Measurements from ENCODE around the gene ZFPL1. TPM values are rescaled to one million over a fixed set of nuclear protein-coding genes. Genes with fewer than 3 reads are reported as not detected.

ZFPL1 gene
- polyA plus RNA-seq, 10 donors: 16.9 to 27.3 (median 20.1) TPM

- no peak for DNase-seq
Observed at GRCh38 chr11:65059523-65059922, 24.5 kb upstream of the ZFPL1 start.

GRCh38 chr11:65059959-65060824 lies 23.8 kb upstream of the ZFPL1 start:
- DNase-seq: no peak

- no peak for DNase-seq
Observed at GRCh38 chr11:65060913-65061408, 23.1 kb upstream of the ZFPL1 start.

GRCh38 chr11:65063532-65063931 lies 20.5 kb upstream of the ZFPL1 start:
- no peak for DNase-seq

- DNase-seq: no peak
Observed at GRCh38 chr11:65064847-65065240, 19.2 kb upstream of the ZFPL1 start.

DNA sequence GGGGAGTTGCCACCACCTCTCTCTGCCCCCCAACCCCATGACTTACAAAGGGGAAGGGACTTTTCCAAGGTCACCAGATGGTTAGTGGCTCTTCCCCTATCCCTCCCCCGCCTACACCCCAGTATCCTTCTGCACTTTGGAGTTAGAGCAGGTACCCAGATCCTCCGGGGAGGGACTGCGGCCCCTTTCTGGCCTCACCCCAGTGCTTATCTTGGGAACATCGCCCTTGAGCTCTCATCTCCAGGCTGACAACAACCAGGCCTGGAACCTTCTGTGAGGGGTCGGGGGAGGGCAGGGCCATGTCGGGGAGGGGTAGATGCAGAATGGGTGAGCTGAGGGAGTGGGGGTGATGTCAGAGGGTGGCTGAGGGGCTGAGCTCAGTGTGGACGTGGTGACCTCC lies 18.2 kb upstream of the ZFPL1 start:
- no peak for DNase-seq

GRCh38 chr11:65066315-65066714 lies 17.7 kb upstream of the ZFPL1 start:
- no peak for DNase-seq

GRCh38 chr11:65066805-65067291 lies 17.2 kb upstream of the ZFPL1 start:
- DNase-seq: no peak

- no peak for DNase-seq
Observed at GRCh38 chr11:65067446-65067845, 16.6 kb upstream of the ZFPL1 start.

DNA sequence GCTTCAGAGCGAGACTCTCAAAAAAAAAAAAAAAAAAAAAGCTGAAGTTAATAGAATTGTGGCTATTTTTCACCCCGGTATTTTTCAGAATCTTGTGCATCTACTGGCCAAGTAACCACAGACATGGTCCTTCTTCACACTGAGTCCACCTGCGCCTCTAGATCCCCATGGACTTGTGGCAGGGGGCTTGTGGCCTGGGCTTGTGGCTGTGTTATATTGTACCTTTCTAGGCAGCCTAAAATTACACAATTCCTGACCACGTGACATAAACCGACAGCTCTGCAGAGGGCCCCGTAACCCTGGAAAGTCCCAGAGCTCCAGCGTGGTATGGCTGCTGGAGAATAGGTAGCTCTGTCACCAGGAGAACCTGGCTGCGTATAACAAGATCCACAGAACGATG lies 14.8 kb upstream of the ZFPL1 start:
- no peak for DNase-seq

DNA sequence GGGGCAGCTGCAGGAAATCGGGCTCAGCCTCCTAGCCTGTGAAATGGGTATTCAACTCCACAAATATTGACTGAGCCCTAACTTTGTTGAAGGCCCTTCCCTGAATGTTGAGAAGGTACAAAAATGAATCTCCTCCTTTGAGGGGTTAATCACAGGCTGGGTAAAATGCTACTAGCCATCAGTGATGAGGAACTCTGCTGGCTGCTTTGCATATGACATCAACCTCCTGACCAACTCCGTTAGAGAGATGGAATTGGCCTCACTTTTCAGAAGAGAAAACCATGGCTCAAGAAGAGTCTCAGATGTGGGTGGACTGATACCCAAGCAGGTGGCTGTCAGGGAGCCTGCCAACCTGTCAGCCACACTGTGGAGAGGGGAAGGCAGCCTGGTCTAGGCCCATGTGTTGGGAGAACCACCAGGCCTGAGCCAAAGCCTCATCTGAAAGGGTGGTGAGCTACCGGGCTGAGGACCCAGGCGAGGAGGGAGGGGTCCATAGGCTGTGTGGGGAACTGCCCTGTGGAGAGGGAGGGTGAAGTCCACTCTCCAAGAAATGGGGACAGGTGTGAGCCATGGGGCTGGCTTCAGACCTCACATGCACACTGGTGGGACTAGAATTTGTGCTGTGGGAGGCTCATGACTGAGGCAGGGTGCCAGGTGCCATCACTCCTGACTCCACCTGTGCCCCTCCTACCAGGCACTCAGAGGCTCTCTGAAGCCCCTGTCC lies 12.0 kb upstream of the ZFPL1 start:
- no peak for DNase-seq

- DNase-seq: no peak
Observed at GRCh38 chr11:65072631-65072966, 11.4 kb upstream of the ZFPL1 start.

DNA sequence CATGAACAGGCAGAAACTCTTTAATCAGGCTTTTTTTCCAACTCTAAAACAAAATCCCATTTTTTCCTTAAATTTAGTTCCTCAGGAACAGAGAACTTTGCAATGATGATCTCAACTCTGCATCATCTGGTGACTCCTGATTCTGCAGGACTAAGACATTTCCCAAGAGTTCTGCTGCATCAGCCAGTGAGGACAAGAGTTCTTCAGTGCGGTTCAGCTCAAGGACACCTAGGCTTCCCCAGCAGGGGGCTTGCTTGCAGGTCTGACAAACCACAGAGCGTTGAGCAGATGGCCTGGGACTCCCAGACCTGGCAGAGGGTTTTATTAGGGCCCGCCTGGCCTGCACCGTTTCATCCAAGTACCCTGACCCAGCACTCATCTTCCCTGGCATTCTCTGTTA lies 6.6 kb upstream of the ZFPL1 start:
- no peak for DNase-seq

GRCh38 chr11:65078151-65078550 lies 5.9 kb upstream of the ZFPL1 start:
- no peak for DNase-seq

- DNase-seq: no peak
Observed at GRCh38 chr11:65078786-65079342, 5.2 kb upstream of the ZFPL1 start.

DNA sequence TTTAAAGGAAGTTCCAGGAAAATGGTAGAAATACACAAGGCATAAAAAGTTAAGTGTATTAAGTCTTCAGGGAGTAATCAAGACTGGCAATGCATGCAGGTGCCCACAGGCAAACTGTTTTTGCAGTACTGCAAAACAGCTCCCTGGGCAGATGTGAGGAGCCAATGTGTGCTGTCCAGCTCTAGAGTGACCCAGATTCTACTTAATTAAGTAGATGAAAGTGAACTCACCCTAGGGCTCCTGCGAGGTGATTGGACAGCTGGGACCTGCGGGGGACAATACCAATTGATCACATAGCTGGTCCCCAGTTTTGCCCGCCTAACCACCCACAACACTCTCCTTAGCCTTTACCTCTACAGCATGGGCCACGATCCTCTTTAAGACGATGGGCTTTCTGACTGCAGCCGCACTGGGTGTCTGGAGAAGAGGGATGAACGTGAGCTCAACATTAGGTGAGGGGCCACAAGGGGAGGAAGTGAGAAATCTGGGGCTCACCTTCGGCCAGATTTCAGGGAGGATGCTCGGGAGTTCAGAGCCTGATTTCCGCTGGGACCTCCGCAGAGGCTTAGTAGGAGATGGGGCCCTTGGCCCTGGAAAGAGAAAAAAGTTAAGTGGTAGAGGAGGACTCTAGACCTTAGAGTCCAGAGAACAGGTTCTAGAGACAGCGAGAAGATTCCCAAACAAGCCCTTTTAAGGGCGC lies 738 bp upstream of the ZFPL1 start:
- DNase-seq: no peak

DNA sequence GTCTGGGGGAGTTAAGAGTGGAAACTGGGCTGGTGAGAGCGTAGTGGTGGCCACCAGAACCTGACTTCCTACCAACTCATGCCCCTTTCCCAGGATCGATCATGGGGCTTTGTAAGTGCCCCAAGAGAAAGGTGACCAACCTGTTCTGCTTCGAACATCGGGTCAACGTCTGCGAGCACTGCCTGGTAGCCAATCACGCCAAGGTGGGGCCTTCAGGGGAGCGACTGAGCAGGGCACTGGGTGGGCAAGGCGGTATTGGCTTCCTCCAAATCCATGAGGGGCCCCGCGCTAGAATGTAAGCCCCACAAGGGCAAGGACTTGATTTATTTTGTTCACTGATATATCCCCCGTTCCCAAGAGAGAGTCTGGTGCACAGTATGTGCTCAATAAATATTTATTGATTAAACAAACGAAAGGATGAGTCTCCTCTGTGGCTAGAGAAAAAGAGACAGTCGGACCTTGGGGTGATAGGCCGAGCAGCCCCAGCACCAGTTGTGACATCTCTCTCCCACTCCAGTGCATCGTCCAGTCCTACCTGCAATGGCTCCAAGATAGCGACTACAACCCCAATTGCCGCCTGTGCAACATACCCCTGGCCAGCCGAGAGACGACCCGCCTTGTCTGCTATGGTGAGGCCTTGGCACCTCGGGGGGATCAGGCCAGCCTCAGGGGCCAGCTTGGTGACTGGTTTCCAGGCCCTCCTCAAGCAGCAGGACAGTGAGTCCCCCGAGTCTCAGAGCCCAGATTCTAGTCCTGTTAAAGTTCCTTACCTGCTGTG lies 765 bp downstream of the ZFPL1 start:
- no peak for DNase-seq

DNA sequence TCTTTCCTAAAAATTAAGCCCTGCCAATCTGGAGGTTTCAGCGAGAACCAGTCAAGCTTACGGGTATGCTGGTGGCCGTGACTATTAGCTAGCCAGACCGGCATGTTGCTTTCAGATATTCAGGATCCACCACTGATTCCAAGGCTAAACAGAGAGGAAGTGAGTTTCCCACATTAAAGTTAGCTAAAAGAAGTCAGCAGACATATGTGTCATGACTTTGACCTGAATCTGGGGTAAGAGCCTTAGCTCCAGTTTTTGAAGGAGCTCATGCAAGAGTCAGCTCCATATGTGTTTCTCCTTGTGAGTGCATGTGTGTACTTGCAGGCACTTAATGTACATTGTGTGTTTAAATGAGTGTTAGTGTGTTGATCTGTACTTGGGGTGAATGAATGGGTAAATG lies 1.4 kb downstream of the ZFPL1 start:
- DNase-seq: no peak

DNA sequence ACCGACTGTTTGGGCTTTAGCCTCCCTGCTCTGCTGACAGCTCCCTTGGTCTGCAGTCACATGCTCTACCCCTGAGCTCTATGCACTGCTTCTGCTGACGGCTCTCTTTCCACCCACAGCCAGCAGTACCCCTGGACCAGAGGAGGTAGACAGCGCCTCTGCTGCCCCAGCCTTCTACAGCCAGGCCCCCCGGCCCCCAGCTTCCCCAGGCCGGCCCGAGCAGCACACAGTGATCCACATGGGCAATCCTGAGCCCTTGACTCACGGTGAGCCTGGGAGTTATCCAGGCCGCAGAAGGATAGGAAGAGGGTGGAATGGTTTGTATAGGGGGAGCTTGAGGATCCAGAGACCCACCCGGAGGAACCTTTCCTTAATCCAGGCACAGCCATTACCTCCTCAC lies 2.8 kb downstream of the ZFPL1 start:
- DNase-seq: no peak

GRCh38 chr11:65087216-65087615 lies 3.2 kb downstream of the ZFPL1 start:
- no peak for DNase-seq

DNA sequence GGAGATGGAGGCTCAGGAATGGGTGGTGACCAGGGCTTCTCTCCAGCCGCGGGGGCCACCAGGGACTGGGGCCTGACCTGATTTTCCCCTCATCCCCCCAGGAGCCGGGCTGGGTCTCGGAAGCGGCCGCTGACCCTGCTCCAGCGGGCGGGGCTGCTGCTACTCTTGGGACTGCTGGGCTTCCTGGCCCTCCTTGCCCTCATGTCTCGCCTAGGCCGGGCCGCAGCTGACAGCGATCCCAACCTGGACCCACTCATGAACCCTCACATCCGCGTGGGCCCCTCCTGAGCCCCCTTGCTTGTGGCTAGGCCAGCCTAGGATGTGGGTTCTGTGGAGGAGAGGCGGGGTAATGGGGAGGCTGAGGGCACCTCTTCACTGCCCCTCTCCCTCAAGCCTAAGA lies 3.8 kb downstream of the ZFPL1 start:
- DNase-seq: no peak
